NCI-H2196 (cell line): Measurements from ENCODE around the gene ACTRT3.

ENCODE experiments used
- DNase-seq: peaks from one replicate; lab custom pipeline; 2025; ENCODE audit not compliant: unreplicated experiment; lab: John Stamatoyannopoulos, UW

ACTRT3 gene

GRCh38 chr3:169769287-169770181 lies at the start of gene ACTRT3:
Gene ACTRT3, minus strand, starts transcription at chr3:169769561. Its CDS starts 41 bp downstream, at chr3:169769520.
- DNase-seq: no peak

DNA sequence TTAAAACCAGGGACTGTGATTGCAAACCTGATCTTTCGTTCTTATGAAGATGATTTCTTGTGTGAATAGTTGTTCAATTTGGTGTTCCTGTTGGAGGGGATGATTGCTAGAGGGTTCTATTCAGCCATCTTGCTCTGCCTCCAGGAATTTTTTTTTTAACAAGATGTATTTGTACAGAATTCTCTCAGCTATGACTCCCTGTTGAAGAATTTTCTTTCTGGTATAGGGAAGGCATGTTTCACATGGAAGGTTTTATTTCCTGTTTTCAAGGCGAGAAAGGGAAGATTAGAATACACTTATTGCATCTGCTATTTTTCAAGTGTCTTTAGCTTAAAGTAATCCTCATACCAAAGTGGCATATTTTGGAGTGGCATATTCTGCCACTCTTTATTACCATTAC lies 49.0 kb upstream of the ACTRT3 start:
- no peak for DNase-seq

DNA sequence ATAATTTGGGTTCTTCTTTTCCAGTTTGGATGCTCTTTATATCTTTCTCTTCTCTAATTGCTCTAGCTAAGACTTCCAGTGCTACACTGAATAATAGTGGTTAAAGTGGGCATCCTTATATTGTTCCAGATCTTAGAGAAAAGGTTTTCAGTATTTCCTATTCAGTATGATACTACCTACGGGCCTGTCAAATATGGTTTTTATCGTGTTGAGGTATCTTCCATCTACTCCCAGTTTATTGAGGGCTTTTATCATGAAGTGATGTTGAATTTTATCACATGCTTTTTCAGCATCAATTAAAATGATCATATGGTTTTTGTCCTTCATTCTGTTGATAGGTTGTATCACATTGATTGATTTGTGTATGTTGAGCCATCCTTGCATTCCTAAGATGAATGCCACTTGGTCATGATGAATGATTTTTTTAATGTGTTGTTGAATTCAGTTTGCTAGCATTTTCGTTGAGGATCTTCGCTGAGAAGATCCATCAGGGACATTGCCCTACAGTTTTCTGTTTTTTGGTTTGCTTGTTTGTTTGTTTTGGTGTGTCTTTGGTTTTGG lies 46.3 kb upstream of the ACTRT3 start:
- DNase-seq: no peak

DNA sequence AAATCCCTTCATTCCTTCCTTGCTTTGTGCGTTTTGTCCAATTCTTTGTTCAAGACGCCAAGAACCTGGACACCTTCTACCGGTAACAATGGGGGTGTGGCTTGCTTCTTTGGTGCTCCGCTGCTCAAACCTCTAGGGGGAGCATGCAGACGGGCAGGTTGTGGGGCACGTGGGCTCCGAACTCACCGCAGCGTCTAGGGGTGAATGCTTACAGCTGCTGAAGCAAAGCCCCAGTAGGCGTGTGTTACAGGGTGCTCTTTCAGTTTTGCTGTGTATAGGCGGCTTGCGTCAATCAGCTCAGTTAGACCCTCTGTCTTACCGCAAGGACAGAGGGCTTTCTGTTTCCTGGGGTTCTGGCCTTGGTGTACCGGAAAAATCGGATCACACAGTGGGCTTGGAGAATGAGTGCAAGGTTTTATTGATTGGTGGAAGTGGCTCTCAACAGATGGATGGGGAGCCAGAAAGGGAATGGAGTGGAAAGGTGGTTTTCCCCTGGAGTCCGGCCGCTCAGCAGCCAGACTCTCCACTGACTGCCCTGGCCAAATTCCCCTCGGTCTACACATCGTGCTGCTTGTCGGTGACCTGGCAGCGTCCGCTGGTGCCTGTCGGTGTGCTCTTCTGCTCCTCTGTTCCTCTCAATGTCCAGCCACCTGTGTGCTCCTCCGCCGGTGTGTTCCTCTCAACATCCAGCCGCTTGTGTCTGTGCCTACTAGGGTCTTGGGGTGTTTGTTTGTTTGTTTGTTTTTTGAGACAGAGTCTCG lies 44.6 kb upstream of the ACTRT3 start:
- peak; percentile 90 for DNase-seq

DNA sequence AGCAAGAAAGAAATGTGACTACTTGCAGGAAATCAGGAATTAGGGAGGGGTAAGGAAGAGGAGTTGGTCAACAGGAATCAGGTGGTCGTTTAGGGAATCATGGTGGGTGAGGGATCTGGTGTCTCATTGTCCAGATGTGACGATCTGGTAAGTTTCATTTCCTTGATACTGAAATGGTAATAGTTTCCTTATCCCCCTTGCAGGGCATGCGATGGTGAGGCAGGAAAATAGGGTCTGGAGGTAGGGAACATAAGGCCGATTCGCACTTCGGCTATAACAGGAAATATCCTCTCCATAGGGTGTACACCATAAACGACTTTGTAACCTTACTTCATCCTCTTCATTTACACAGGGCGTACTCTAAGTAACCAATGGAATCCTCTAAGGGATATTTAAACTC lies 43.9 kb upstream of the ACTRT3 start:
- no peak for DNase-seq

DNA sequence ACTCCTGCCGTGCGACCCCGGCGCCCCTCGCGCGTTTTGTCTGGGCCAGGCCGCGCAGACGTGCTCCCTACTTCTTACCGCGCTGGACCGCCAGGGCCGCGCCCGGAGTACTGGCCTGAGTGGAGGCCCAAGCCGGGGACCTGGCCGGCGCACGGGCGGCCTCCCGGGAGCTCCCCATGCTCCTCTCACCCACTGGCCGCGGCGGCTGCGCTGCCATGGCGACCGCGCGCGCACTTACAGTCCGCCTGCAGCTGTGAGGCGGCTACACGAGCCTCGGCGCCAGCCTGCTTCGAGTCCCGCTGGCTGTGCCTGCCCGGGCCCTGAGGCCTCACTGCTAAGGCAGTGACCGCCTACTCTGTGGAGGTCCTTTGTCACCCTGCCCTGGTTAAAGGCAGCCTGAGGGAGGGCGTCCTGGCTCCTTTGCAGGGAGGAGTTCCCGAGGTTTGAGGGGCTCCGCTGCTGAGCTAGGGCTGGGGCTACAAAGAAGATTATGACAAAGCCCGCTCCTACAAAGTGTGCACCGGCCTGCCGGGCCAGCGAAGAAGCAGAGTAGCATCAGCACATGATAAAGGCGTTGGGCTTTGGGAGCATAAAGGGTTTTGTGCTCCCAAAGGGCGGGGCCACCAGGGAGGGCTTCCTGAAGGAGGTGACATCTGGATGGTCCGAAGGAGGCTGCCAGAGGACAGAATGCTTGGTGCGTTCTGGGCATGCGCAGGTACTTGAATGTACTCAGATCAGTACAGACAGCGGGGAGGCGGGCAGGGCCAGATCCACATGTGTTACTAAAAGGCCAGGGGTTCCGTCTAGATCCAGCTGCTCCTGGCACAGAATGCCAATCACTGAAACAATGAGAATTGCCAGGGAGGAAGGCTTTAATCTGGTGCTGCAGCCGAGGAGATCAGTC lies 43.2 kb upstream of the ACTRT3 start, which contains the start of the genes LRRC34 and LRRIQ4:
Gene LRRC34 (minus strand): TSS at position 573 of the 904 bp plus-strand sequence. CDS start 356 bp downstream, at position 217.
Gene LRRIQ4 (plus strand): TSS at position 539 of the 904 bp plus-strand sequence. CDS start 9,052 bp downstream, outside the sequence.
- peak; percentile 97 for DNase-seq

DNA sequence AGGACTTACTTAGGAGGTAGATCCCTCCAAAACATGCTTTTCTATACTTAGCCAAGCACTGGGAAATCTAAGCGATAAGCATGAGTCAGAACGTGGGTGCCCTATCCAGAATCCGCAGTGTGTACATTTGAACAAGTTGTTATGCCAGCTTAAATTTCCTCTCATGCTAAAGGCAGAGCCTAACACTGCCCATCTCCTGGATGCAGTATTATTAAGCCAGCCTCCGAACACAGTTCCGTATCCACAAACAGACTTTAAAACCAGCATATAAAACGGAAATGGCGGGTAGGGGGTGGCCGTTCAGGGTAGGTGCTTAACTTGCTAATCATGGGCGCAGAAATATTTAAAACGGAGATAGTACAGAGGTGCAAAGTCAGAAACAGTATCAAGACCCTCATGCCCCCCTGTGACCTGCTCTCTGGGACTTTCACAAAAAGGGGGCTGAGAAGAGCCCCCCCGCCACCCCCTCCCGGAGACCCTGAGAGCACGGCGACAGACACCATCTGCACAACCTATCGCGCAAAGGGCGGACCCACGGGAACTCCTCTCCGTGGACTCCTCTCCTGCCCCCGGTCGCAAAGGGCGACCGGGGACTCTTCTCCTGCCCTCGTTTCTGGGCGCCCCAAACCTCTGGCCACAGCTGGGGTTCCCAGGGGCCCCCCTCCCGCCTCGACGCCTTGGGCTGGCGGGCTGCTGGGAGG lies 42.4 kb upstream of the ACTRT3 start:
- peak; percentile 53 for DNase-seq

DNA sequence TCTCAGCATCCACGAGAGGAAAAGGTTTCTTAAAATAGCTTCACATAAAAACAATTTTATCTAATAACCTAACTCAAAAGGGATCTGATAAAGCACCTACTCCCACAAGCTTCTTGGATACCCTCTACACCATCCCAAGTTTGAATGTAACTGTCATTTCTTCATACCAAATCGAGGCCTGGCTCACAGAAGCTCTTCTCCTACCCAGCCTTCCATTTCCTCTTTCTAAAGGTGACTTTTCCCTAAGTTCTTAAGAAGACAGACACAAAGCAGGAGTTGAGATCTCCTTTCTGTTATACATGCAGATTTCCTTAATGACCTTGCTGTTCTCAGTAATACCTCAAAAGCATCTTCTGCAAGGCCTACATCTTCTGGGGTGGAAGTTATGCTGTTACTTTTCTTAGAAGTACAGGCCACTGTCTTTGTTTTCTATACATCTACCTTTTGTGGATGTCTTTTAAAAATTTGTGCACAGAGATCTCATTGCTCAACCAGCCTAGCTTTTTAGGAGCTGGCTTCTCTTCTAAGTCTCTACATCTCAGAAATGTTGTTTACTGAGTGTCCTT lies 40.0 kb upstream of the ACTRT3 start:
- no peak for DNase-seq

GRCh38 chr3:169804681-169805080 lies 35.3 kb upstream of the ACTRT3 start:
- DNase-seq: no peak

DNA sequence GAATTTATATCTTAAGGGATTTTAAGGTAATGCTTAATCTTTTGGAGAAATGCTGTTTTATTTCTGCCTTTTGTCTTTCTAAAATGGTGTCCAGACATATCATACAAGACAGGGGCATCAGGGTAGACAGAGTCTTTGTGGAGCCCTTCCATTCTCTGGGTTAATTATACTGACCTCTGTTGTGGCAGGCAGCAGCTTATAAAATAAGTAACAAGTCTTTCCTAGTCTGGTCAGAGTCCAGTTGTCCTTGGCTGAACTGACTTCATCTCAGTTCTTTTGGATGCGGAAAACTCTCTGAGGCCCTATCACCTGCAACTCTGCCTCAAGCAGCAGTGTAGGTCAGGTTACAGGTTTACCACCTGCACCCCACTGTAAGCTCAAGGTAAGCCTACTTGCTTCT lies 23.0 kb upstream of the ACTRT3 start:
- no peak for DNase-seq

DNA sequence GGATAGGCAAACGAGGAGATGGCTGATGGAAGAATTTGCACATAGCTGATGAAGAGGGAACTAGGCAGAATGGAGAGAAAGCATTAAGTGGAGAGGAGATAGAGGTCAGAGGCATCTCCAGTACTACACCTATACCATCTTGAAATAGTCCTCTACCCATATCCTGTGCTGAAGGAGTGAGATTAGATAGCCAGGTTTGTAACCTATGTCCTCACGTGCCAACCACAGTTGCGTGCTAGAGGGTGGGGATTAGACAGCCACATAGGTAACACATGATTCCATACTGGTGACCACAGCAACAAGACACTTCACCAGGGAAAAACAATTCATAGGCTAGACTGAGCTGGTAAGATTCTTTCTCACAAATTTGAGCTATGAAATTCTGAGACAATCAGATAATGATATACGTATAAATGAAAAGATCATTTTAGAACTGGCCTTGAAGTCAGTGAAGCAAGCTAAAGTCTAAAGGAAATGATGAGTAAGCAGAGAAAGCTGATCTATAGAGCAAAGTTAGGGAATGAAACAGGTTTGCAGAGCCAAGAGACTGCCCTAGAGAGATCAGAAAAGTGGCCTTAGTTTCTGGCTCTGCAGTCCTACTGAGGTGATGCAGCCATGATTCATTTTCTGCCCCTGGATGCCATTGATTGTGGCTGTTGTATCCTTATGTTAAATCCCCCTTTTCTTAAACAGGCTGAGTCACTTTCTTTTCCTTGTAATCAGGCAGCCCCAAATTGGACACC lies 21.5 kb upstream of the ACTRT3 start:
- no peak for DNase-seq

DNA sequence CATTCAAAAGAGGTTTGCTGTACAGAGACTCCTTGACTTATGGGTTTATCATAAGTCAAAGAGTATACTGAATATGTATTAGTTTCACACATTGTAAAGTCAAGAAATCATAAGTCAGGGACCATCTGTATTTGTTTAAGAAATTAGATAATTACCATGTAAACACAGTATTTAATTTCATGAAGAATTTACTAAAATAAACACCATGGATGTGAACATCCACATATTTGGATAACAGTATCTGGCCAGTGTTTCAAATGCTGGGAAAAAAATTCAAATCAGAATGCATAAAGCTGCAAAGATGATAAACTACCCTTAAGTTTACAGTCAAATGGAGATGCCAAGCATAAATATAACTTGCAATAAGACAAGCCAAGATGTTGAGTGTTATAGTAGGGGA lies 20.9 kb upstream of the ACTRT3 start:
- no peak for DNase-seq

- DNase-seq: no peak
Observed at GRCh38 chr3:169787791-169788190, 18.4 kb upstream of the ACTRT3 start.

DNA sequence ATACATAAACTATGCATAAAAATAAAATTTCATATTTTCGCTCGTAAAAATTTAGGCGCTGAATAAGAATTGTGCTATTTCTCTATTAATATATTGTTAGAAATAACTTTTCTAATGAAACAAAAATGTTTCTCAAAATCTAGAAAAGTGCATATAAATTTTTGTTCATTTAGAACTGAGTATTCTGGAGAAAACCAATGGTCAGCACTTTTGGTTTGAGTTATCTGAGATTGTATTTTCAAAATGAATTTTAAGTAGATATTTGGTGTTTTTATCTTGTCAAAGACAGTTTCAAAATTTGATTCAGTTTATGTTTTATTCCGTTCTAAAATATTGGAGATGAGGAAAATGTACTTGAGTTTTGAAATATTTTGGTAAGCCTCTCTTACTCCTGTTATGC lies 17.8 kb upstream of the ACTRT3 start:
- no peak for DNase-seq

GRCh38 chr3:169781209-169781855 lies 12.0 kb upstream of the ACTRT3 start:
- DNase-seq: no peak

- no peak for DNase-seq
Observed at GRCh38 chr3:169780742-169781141, 11.4 kb upstream of the ACTRT3 start.

- no peak for DNase-seq
Observed at GRCh38 chr3:169777822-169778221, 8.5 kb upstream of the ACTRT3 start.

DNA sequence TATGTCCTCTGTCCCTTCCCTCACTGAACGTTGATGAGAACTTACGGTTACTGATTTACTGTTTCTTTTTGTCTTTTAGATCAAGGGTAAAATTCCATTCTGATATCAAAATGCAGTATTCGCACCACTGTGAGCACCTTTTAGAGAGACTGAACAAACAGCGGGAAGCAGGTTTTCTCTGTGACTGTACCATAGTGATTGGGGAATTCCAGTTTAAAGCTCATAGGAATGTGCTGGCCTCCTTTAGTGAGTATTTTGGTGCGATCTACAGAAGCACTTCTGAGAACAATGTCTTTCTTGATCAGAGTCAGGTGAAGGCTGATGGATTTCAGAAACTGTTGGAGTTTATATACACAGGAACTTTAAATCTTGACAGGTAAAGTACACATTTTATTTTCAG lies 4.8 kb upstream of the ACTRT3 start:
- no peak for DNase-seq
